ENCODE data around the gene NKAIN2. TPM values are rescaled to one million over a fixed set of nuclear protein-coding genes. Genes with fewer than 3 reads are reported as not detected.

The NKAIN2 gene
- total RNA-seq, 1 donor from 2014 or later, result 4.0 TPM

- H3K27me3 Mint-ChIP-seq (ENCODE audit: low read depth), result no peaks in the 10 kb centered on the region
- H3K9me3 Mint-ChIP-seq (ENCODE audit: low read depth), result peaks cover 4% of the 10 kb centered on the region
Observed at GRCh38 chr6:124783344-124783743, 979.7 kb downstream of the NKAIN2 start.

GRCh38 chr6:124791156-124791555 is 987.5 kb downstream of the NKAIN2 start:
- peaks cover 3% of the 10 kb centered on the region for H3K36me3 Mint-ChIP-seq (ENCODE audit: low read depth)
- peaks cover 14% of the 10 kb centered on the region for H3K4me1 Mint-ChIP-seq (ENCODE audit: low read depth)
- no peak for TF ChIP-seq CTCF (IDR thresholded peaks at IDR 0.05)
- H3K27ac Mint-ChIP-seq (ENCODE audit: unreplicated experiment), result no peak overlapping the region
- no peak overlapping the region for H3K4me3 Mint-ChIP-seq (ENCODE audit: unreplicated experiment)
- H3K27me3 Mint-ChIP-seq (ENCODE audit: low read depth), result no peaks in the 10 kb centered on the region
- H3K9me3 Mint-ChIP-seq (ENCODE audit: low read depth), result no peaks in the 10 kb centered on the region
- no peak for DNase-seq (ENCODE audit: low spot score)

More at GRCh38 chr6:124783344-124783743, 979.7 kb downstream of the NKAIN2 start:
- H3K36me3 Mint-ChIP-seq (ENCODE audit: low read depth), result no peaks in the 10 kb centered on the region
- H3K4me3 Mint-ChIP-seq (ENCODE audit: unreplicated experiment), result no peak overlapping the region
- no peak for TF ChIP-seq CTCF (IDR thresholded peaks at IDR 0.05)
- no peak for DNase-seq (ENCODE audit: low spot score)
- H3K4me1 Mint-ChIP-seq (ENCODE audit: low read depth), result no peaks in the 10 kb centered on the region
- H3K27ac Mint-ChIP-seq (ENCODE audit: unreplicated experiment), result no peak overlapping the region

DNA sequence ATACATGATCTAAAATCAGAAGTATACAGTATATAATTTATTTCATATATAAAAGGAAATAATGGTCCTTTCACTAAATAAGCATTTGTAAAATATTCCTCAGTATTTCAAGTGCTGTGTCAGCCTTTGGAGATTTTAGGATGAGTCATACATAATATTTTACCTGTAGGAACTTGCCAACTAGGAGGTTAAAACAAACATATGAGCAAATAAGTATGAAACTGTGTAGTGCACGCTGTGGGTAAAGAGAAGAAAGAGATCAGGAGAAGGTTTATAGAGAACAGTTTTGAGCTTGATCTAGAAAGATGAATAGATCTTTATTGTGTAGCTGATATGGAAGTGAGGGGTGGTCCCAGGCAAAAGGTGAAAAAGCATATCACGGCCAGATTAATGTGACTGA is 988.7 kb downstream of the NKAIN2 start:
- no peaks in the 10 kb centered on the region for H3K27me3 Mint-ChIP-seq (ENCODE audit: low read depth)
- H3K27ac Mint-ChIP-seq (ENCODE audit: unreplicated experiment), result no peak overlapping the region
- peaks cover 3% of the 10 kb centered on the region for H3K36me3 Mint-ChIP-seq (ENCODE audit: low read depth)
- H3K9me3 Mint-ChIP-seq (ENCODE audit: low read depth), result no peaks in the 10 kb centered on the region
- DNase-seq (ENCODE audit: low spot score), result no peak
- peaks cover 16% of the 10 kb centered on the region for H3K4me1 Mint-ChIP-seq (ENCODE audit: low read depth)
- no peak for TF ChIP-seq CTCF (IDR thresholded peaks at IDR 0.05)
- no peak overlapping the region for H3K4me3 Mint-ChIP-seq (ENCODE audit: unreplicated experiment)

DNA sequence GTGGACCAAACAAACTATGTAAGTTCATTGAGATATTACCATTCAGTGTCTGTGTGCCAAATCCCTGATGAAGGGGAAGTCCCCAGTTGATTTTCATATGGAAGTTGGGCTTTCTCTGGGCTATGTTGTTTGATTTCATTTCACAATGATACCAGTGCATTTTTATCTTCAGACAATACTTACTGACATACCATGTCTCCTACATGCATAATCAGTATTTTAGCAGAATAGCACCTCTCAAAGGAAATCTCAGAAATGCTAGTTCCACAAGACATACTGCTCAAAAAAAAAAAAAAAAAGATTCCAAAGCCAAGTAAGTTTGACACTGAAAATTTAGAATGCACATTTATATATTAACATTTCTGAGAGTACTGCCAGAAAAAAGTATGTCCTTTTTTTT is 989.7 kb downstream of the NKAIN2 start:
- peaks cover 3% of the 10 kb centered on the region for H3K36me3 Mint-ChIP-seq (ENCODE audit: low read depth)
- H3K27ac Mint-ChIP-seq (ENCODE audit: unreplicated experiment), result no peak overlapping the region
- no peak overlapping the region for H3K4me3 Mint-ChIP-seq (ENCODE audit: unreplicated experiment)

GRCh38 chr6:124795643-124796463 is 992.2 kb downstream of the NKAIN2 start:
- Mint-ChIP-seq H3K27ac (ENCODE audit: unreplicated experiment) (no peak overlapping the region), H3K4me1 (ENCODE audit: low read depth) (peaks cover 16% of the 10 kb centered on the region)

More for the DNA sequence above, 989.7 kb downstream of the NKAIN2 start:
- Mint-ChIP-seq H3K4me1 (ENCODE audit: low read depth) (peaks cover 16% of the 10 kb centered on the region), H3K27me3 (ENCODE audit: low read depth) (no peaks in the 10 kb centered on the region), H3K9me3 (ENCODE audit: low read depth) (no peaks in the 10 kb centered on the region)
- DNase-seq (ENCODE audit: low spot score), result no peak
- peak; percentile 47 for TF ChIP-seq CTCF (IDR thresholded peaks at IDR 0.05)

More at GRCh38 chr6:124795643-124796463, 992.2 kb downstream of the NKAIN2 start:
- H3K36me3 Mint-ChIP-seq (ENCODE audit: low read depth), result no peaks in the 10 kb centered on the region
- DNase-seq (ENCODE audit: low spot score), result no peak
- H3K4me3 Mint-ChIP-seq (ENCODE audit: unreplicated experiment), result no peak overlapping the region
- TF ChIP-seq CTCF (IDR thresholded peaks at IDR 0.05), result peak; percentile 92
- H3K9me3 Mint-ChIP-seq (ENCODE audit: low read depth), result no peaks in the 10 kb centered on the region
- H3K27me3 Mint-ChIP-seq (ENCODE audit: low read depth), result no peaks in the 10 kb centered on the region
